Transverse colon (tissue), 4 donors: ENCODE measurements around the gene DPH6.

Source experiments
- CTCF ChIP-seq, 5 experiments: fragments of 200-600 bp in 3 of 5; fragments of 450-650 bp in 2 of 5; sonication (generic) in 3 of 5; IDR thresholded peaks; 1 replicate in 2 of 5; 2 replicates in 3 of 5; pipeline ENCODE4 v1.5.1; 2016 to 2017; ENCODE audit warnings: antibody characterized with exemption in 5 of 5, inconsistent platforms in 3 of 5, mild to moderate bottlenecking in 2 of 5, moderate library complexity in 1 of 5
- EP300 ChIP-seq: sonication (generic); formaldehyde crosslinking; IDR thresholded peaks from one replicate; pipeline ENCODE4 v1.6.1; 2017; ENCODE audit warnings: antibody characterized with exemption, low read depth
- POLR2A ChIP-seq: fragments of 450-650 bp; IDR thresholded peaks from one replicate; pipeline ENCODE4 v1.6.1; 2016; ENCODE audit warnings: antibody characterized with exemption, mild to moderate bottlenecking, moderate library complexity
- POLR2AphosphoS5 ChIP-seq, 3 donors: sonication (generic); formaldehyde crosslinking; IDR thresholded peaks; one replicate each; pipeline ENCODE4 v1.6.1; 2016; ENCODE audit warnings: antibody characterized with exemption in 3 of 3

- TF ChIP-seq CTCF (IDR thresholded peaks at IDR 0.05) (no peak), POLR2AphosphoS5 (IDR thresholded peaks at IDR 0.05) (no peak), EP300 (no peak), POLR2A (no peak)
These were observed 164.6 kb downstream of the DPH6 start for GRCh38 chr15:35381328-35381727.
